Osteoblast (primary cell): ENCODE measurements around the gene MOCS2. TPM values are rescaled to one million over a fixed set of nuclear protein-coding genes. Genes with fewer than 3 reads are reported as not detected.

ENCODE experiments used
- DNase-seq: peaks from one replicate; pipeline ENCODE4 v3.0.0; 2011; ENCODE audit warnings: low spot score, mixed read lengths; ENCODE audit not compliant: insufficient read length; ENCODE audit errors: missing footprints
- H2AFZ ChIP-seq: 2 replicates; pipeline ENCODE4 v1.6.0; 2011; ENCODE audit warnings: mild to moderate bottlenecking, low read length
- H3K27ac ChIP-seq: 2 replicates; pipeline ENCODE4 v1.5.1; 2011; ENCODE audit warnings: mild to moderate bottlenecking, low read depth, low read length, moderate library complexity
- H3K27me3 ChIP-seq: 2 replicates; pipeline ENCODE4 v1.6.0; 2012; ENCODE audit warnings: mild to moderate bottlenecking, control low read depth, inconsistent platforms, low read length, moderate library complexity; ENCODE audit not compliant: insufficient read depth
- H3K36me3 ChIP-seq: 2 replicates; pipeline ENCODE4 v1.5.1; 2011; ENCODE audit warnings: mild to moderate bottlenecking, low read length, control low read depth, moderate library complexity; ENCODE audit not compliant: insufficient read depth
- H3K4me1 ChIP-seq: 2 replicates; pipeline ENCODE4 v1.5.1; 2011; ENCODE audit warnings: mild to moderate bottlenecking, low read length, control low read depth, moderate library complexity; ENCODE audit not compliant: insufficient read depth
- H3K4me2 ChIP-seq: 2 replicates; pipeline ENCODE4 v1.6.0; 2011; ENCODE audit warnings: mild to moderate bottlenecking, low read length; ENCODE audit not compliant: insufficient read depth
- H3K4me3 ChIP-seq: fragments of 200-600 bp; sonication (generic); 3 replicates; pipeline ENCODE4 v1.5.1; 2012; ENCODE audit warnings: mild to moderate bottlenecking, low read length, inconsistent platforms; ENCODE audit not compliant: insufficient read depth
- H3K79me2 ChIP-seq: 2 replicates; pipeline ENCODE4 v1.6.0; 2012; ENCODE audit warnings: mild to moderate bottlenecking, low read length, control low read depth, inconsistent platforms; ENCODE audit not compliant: insufficient read depth
- H3K9me3 ChIP-seq: 2 replicates; pipeline ENCODE4 v1.5.1; 2011; ENCODE audit warnings: low read depth, low read length, control low read depth
- H4K20me1 ChIP-seq: 2 replicates; pipeline ENCODE4 v1.6.0; 2012; ENCODE audit warnings: mild to moderate bottlenecking, low read length, control low read depth; ENCODE audit not compliant: insufficient read depth
- total RNA-seq: library from RNA; depleted of rRNA; stranded (reverse); fragments of >200 nt; gene quantifications from 2 replicates; pipeline ENCODE4 v1.2.3, GENCODE V29; 2012
- TF ChIP-seq, protein P1 (sequence below): IDR thresholded peaks from 2 replicates; pipeline ENCODE4 v1.5.1; 2011; ENCODE audit warnings: mild to moderate bottlenecking, low read depth, low read length, moderate library complexity; ENCODE audit errors: extremely low read depth

Gene MOCS2
- total RNA-seq, 1 donor, result 42.3 TPM

DNA sequence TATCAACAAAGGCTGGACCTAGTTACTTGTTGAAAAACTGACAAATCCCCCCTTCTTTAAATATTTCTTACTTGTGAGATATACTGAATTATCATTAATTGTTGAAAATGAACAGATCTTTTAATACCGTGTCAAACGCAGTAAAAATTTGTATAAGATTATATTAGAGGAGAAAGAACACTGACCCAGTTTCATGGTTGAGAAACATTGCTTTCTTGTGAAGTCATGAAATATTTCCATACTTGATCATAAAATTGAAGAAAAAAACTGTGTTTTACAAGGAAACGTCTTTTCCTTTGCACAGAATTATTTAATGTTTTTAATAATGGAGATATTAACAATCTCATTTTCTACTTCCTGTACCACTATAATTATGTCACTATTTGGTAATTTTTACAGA lies 45.8 kb downstream of the MOCS2 start:
- Histone ChIP-seq H3K27ac (no peak overlapping the region), H3K9me3 (no peaks in the 10 kb centered on the region), H3K79me2 (no peaks in the 10 kb centered on the region), H3K4me1 (peaks cover 25% of the 10 kb centered on the region), H3K27me3 (no peaks in the 10 kb centered on the region), H3K36me3 (no peaks in the 10 kb centered on the region), H4K20me1 (no peaks in the 10 kb centered on the region), H3K4me2 (no peak overlapping the region), H3K4me3 (no peak overlapping the region), H2AFZ (no peak overlapping the region)
- TF ChIP-seq, protein P1, sequence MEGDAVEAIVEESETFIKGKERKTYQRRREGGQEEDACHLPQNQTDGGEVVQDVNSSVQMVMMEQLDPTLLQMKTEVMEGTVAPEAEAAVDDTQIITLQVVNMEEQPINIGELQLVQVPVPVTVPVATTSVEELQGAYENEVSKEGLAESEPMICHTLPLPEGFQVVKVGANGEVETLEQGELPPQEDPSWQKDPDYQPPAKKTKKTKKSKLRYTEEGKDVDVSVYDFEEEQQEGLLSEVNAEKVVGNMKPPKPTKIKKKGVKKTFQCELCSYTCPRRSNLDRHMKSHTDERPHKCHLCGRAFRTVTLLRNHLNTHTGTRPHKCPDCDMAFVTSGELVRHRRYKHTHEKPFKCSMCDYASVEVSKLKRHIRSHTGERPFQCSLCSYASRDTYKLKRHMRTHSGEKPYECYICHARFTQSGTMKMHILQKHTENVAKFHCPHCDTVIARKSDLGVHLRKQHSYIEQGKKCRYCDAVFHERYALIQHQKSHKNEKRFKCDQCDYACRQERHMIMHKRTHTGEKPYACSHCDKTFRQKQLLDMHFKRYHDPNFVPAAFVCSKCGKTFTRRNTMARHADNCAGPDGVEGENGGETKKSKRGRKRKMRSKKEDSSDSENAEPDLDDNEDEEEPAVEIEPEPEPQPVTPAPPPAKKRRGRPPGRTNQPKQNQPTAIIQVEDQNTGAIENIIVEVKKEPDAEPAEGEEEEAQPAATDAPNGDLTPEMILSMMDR, result no peak
- DNase-seq, result no peak

DNA sequence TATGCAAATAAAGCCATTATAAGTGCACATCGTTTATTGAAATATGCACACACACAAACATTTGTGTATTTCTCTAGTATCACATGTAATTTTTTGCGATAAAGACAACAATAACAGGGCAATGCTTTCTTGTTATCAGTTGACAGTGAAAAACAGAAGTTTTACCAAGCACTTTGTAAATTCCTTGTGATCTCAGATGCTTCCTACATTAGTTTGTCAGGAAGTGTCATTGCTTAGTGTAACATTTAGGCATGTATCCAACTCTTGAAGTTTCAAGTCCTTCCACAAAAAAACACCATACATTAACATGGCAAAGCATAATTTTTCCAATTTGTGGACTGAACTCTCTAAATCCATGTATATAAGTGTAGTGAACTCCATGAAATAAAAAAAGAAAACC lies 46.4 kb downstream of the MOCS2 start:
- Histone ChIP-seq H3K27ac (no peak overlapping the region), H3K79me2 (no peaks in the 10 kb centered on the region), H3K4me3 (no peak overlapping the region), H3K9me3 (no peaks in the 10 kb centered on the region), H3K36me3 (no peaks in the 10 kb centered on the region), H3K4me1 (peaks cover 21% of the 10 kb centered on the region), H3K27me3 (no peaks in the 10 kb centered on the region), H2AFZ (peak overlapping the region; percentile 36), H4K20me1 (no peaks in the 10 kb centered on the region), H3K4me2 (no peak overlapping the region)
- TF ChIP-seq, protein P1, result no peak
- DNase-seq, result no peak

DNA sequence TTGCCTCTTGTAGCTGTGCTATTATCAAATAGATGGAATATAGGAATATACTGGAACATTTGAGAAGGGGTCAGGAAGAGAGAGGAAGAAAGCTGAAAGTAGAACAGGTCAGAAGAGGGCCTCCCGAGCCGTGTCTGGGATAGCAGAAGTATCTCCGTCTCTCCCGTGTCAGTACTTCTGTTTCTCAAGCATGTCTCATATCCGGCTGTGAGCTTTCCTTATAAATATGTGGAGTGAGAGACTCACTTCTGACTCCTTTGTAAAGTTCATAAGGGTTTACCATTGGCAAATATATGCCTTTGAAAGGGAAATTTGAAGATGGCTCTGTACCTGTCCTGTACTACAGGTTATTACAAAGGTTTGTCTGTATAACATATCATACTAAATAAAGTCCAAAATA lies 50.3 kb downstream of the MOCS2 start:
- Histone ChIP-seq H3K36me3 (no peaks in the 10 kb centered on the region), H3K4me1 (peaks cover 9% of the 10 kb centered on the region), H3K79me2 (no peaks in the 10 kb centered on the region), H3K4me3 (no peak overlapping the region), H3K27ac (no peak overlapping the region), H4K20me1 (no peaks in the 10 kb centered on the region), H3K9me3 (no peaks in the 10 kb centered on the region), H3K27me3 (no peaks in the 10 kb centered on the region), H3K4me2 (no peak overlapping the region), H2AFZ (peak overlapping the region; percentile 25)
- no peak for DNase-seq
- TF ChIP-seq, protein P1, result no peak

DNA sequence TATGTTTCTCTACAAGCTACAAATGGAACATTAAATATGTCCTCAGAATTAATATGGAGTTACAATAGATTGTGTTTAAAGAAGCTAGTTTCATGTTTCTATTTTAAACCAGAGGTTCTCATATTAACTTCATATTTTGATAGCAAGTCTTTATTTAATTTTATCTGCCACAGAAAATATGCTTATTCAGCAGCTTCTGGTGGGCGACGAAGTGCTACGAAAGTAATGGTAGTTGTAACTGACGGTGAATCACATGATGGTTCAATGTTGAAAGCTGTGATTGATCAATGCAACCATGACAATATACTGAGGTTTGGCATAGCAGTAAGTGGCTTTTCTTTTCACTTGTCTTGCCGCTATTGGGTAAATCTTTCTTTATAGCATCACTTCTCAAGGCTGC lies 54.2 kb downstream of the MOCS2 start:
- H3K79me2 ChIP-seq, result no peaks in the 10 kb centered on the region
- H3K27me3 ChIP-seq, result no peaks in the 10 kb centered on the region
- H4K20me1 ChIP-seq, result no peaks in the 10 kb centered on the region
- no peak for DNase-seq
- H3K9me3 ChIP-seq, result no peaks in the 10 kb centered on the region
- H2AFZ ChIP-seq, result no peak overlapping the region
- TF ChIP-seq, protein P1, result no peak
- H3K4me2 ChIP-seq, result no peak overlapping the region
- H3K4me3 ChIP-seq, result no peak overlapping the region
- no peak overlapping the region for H3K27ac ChIP-seq
- H3K4me1 ChIP-seq, result no peaks in the 10 kb centered on the region
- H3K36me3 ChIP-seq, result no peaks in the 10 kb centered on the region
